Motor neuron (in vitro differentiated cells): ENCODE data around the gene NUB1. TPM values are rescaled to one million over a fixed set of nuclear protein-coding genes. Genes with fewer than 3 reads are reported as not detected.

Experiments used
- ATAC-seq, 8 experiments: fragments of 200-7000 bp; cut with Tn5 transposase; replicated peaks in 6 of 8; 2 replicates each; pipeline ENCODE4 v1.8.0; 2021; ENCODE audit warnings: mild to moderate bottlenecking in 8 of 8, moderate library complexity in 8 of 8
- H3K27ac ChIP-seq, 2 donors: fragments of 250-450 bp; sonication (Bioruptor Pico); 2 replicates each; pipeline ENCODE4 v1.9.0; 2021; ENCODE audit warnings: antibody characterized with exemption in 2 of 2, mild to moderate bottlenecking in 2 of 2, moderate library complexity in 1 of 2
- H3K4me1 ChIP-seq, 2 donors: fragments of 250-450 bp; sonication (Bioruptor Pico); replicated peaks in 1 of 2; 2 replicates each; pipeline ENCODE4 v1.6.1; 2021; ENCODE audit warnings: antibody characterized with exemption in 2 of 2, mild to moderate bottlenecking in 2 of 2, moderate library complexity in 1 of 2
- H3K4me3 ChIP-seq, 5 donors: fragments of 250-450 bp; sonication (Bioruptor Pico); 2 replicates each; pipeline ENCODE4 v1.9.0; 2021; ENCODE audit warnings: antibody characterized with exemption in 5 of 5, mild to moderate bottlenecking in 5 of 5, moderate library complexity in 4 of 5
- WGBS, 10 experiments: fragments of 450-650 bp; shearing (Covaris generic); methylation state at CpG; one replicate each; pipeline ENCODE4 v1.0.0; 2022; 5-methylcytosine and 5-hydroxymethylcytosine counted together
- in situ Hi-C, 9 experiments: fragments of 400-800 bp; cut with MboI; loops; one replicate each; pipeline ENCODE4 v1.15.0; 2021; ENCODE audit warnings: low sequenced_read_pairs in 9 of 9, low pct_unique_long_range_greater_than_20kb in 2 of 9; ENCODE audit not compliant: unreplicated experiment in 9 of 9
- total RNA-seq, 8 experiments: library from RNA; unstranded; fragments of 300-600 nt; gene quantifications; 2 replicates each; pipeline versions ENCODE4 v1.2.3 to v1.2.4, GENCODE V29; 2022

Gene NUB1
- total RNA-seq, 8 experiments from 2014 or later: 37.3 to 94.9 (median 53.2) TPM

DNA sequence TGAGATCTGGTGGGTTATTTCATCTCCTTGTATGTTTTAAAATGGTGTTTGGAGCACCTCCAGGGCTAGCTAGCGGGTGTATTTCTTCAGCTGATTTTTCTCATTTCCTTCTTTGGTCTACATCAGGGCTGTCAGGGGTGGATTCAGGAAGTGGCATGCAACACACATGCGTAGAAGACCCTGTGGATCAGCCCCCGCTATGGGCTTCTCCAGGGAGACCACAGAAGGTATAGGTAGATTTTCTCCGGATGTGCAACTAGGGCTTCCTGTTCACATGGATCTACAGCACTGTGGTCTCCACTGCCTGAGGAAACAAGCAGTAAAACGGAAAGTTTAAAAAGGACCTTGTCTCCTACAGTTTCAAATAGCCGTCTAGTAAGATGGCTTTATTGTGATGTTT, 10.4 kb downstream of the NUB1 start:
- in situ Hi-C loops: loop anchor here in 1 of 9 experiments (25.0 kb wide), 1 partner anchor 410 kb away; no protein-coding TSS in a partner anchor
- WGBS, 10 experiments: 72 to 97% (median 91%) methylated on average over 2 to 6 of the region's 6 CpGs; no CpG with 5 or more reads in 3 of the 10 experiments

DNA sequence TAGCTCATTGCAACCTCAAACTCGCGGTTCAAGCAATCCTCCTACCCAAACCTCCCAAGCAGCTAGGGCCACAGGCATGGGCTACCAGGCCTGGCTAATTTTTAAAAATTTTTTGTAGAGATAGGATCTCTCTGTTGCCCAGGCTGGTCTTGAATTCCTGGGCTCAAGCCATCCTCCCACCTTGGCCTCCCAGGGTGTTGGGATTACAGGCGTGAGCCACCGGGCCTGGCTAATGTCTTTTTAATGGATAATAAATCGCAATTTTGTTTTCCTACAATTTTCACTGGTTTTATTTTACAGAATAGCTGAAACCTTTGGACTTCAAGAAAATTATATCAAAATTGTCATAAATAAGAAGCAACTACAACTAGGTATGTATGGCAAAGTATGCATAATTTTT, 10.9 kb downstream of the NUB1 start:
- H3K4me3 ChIP-seq: no peak overlapping the region
- peaks cover 0 to 4% of the 10 kb centered on the region in 2 donors for H3K4me1 ChIP-seq
- no peak for ATAC-seq
- 63 to 100% (median 82%) methylated on average over 1 to 5 of the region's 5 CpGs; no CpG with 5 or more reads in 2 of the 10 experiments for WGBS, 10 experiments
- H3K27ac ChIP-seq: no peak overlapping the region
- in situ Hi-C loops: loop anchor here in 1 of 9 experiments (25.0 kb wide), 1 partner anchor 410 kb away; no protein-coding TSS in a partner anchor

More for the DNA sequence above, 10.4 kb downstream of the NUB1 start:
- ATAC-seq: no peak
- Histone ChIP-seq H3K4me3 (no peak overlapping the region), H3K27ac (no peak overlapping the region), H3K4me1 (peaks cover 0 to 4% of the 10 kb centered on the region in 2 donors)

DNA sequence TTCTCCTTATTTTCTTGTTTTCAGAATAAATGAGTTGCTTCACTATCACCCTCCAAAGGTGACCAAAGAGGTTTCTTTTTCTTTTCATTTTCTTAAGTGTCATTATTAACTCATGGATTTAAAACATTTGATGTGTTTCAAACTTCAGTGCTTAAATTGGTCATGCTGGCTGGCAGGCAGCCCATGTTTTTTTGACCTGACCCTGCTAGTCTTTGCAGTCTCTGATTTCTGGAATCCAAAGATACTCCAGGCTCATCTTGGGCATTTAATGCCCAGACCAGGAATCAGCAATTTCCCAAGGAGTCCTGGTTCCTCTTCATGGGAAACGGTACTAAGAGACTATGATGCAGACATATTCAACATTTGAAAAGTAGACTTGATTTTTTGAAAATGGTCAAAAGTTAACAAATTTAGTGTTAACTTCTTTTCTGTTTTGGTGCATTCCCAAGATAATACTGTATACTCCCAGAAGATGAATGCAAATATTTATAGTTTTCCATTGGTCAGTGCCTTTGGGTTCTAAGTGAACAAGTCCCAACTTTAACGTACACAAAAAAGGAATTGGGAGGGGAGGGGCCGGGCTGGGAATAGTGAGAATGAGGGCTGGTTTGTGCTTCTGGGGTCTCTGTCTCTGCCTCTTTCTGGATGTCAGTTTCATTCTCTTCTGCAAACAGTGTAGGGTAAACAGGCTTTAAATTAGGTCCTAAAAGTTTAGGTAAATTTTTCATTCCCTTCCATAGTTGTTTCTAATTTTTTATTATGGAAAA, 19.8 kb downstream of the NUB1 start:
- Histone ChIP-seq H3K4me3 (no peak overlapping the region), H3K27ac (no peak overlapping the region), H3K4me1 (no peaks in the 10 kb centered on the region)
- WGBS, 10 experiments: 75 to 100% (median 90%) methylated on average over 1 to 3 of the region's 3 CpGs; no CpG with 5 or more reads in 1 of the 10 experiments
- in situ Hi-C loops: loop anchor here in 1 of 9 experiments (25.0 kb wide), 1 partner anchor 401 kb away; no protein-coding TSS in a partner anchor
- no peak for ATAC-seq

GRCh38 chr7:151363182-151363581, 21.6 kb downstream of the NUB1 start:
- Histone ChIP-seq H3K4me3 (no peak overlapping the region), H3K27ac (no peak overlapping the region), H3K4me1 (peaks cover under 1% of the 10 kb centered on the region in 2 donors)
- no peak for ATAC-seq
- WGBS, 10 experiments: 80 to 100% (median 97%) methylated on average over 1 of the region's 1 CpG; no CpG with 5 or more reads in 2 of the 10 experiments
- in situ Hi-C loops: loop anchor here in 1 of 9 experiments (25.0 kb wide), 1 partner anchor 399 kb away; no protein-coding TSS in a partner anchor

DNA sequence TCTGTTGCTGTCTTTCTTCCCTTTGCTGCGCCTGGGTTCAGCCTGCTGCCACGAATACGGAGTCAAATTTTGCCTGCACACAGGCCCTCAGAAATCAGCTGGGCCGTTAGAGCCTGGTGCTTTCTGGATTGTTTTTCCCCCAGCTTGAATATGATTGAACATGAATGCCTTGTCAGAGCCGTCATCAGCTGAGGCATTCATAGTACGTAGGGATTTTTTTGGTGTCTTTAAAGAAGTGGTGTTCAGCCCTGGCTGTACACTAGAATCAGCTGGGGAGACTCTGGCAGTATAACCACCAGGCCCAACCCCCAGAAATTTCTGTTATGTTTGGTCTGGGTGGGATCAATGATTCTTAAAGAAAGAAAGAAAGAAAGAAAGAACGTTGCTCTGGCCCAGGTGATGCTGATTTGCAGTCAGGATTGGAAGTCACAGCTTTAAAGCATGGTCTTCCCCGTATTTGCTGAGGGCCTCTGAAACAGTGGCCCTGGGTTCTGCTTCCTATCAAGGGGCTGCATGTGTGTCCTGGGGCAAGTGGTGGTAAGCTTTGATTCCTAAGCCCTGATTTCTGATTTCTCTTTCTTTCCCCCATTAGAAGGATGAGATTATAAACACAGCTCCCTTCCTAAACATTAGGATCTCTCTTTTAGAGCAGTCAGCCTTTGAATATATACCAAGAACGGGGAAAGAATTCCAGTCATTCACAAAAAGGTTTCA, 24.7 kb downstream of the NUB1 start:
- in situ Hi-C loops: loop anchor here in 1 of 9 experiments (25.0 kb wide), 1 partner anchor 396 kb away; no protein-coding TSS in a partner anchor
- no peak for ATAC-seq
- H3K4me1 ChIP-seq: peaks cover 2 to 3% of the 10 kb centered on the region in 2 donors
- H3K27ac ChIP-seq: no peak overlapping the region
- 52 to 100% (median 81%) methylated on average over 1 to 6 of the region's 9 CpGs for WGBS, 10 experiments
- no peak overlapping the region for H3K4me3 ChIP-seq

- ATAC-seq: peak in 2 of 8 experiments; percentile 52 to 74
- no peak overlapping the region for H3K4me3 ChIP-seq
- peaks cover 2 to 3% of the 10 kb centered on the region in 2 donors for H3K4me1 ChIP-seq
- in situ Hi-C loops: loop anchor here in 1 of 9 experiments (25.0 kb wide), 1 partner anchor 395 kb away; no protein-coding TSS in a partner anchor
- WGBS, 10 experiments: 3 to 100% (median 78%) methylated on average over 1 to 5 of the region's 5 CpGs; no CpG with 5 or more reads in 1 of the 10 experiments
- no peak overlapping the region for H3K27ac ChIP-seq
These were observed 25.2 kb downstream of the NUB1 start for GRCh38 chr7:151366880-151367222.

GRCh38 chr7:151367284-151367683, 25.7 kb downstream of the NUB1 start:
- peak in 3 of 8 experiments; percentile 42 to 58 (median 58) for ATAC-seq
- no peak overlapping the region for H3K4me3 ChIP-seq
- 22 to 100% (median 68%) methylated on average over 1 to 4 of the region's 4 CpGs; no CpG with 5 or more reads in 2 of the 10 experiments for WGBS, 10 experiments
- in situ Hi-C loops: loop anchor here in 1 of 9 experiments (25.0 kb wide), 1 partner anchor 395 kb away; no protein-coding TSS in a partner anchor
- H3K4me1 ChIP-seq: peaks cover 2 to 3% of the 10 kb centered on the region in 2 donors
- no peak overlapping the region for H3K27ac ChIP-seq

DNA sequence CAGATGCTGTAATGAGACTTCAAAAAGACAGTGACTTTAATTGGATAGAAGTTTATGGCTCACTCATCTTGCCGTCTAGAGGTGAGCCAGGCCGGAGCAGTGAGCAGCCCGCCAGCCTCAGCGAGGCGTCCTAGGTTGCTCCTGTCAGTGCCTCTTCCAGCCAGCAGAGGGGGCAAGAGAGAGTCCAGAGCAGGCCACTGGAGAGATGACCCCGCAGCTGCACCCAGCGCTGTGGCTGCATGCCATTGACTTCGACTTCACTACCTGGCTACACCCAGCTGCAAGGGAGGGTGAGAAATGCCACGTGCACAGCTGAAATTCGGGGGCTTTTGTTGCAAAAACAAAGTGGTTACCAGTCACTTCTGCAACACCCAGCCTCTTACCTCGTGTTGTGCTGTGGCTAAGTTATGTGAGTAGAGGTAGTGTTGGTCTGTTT, 26.5 kb downstream of the NUB1 start:
- in situ Hi-C loops: loop anchor here in 1 of 9 experiments (25.0 kb wide), 1 partner anchor 394 kb away; no protein-coding TSS in a partner anchor
- peaks cover 2 to 10% of the 10 kb centered on the region in 2 donors for H3K4me1 ChIP-seq
- peak; percentile 86 to 100 (median 98) for ATAC-seq
- H3K4me3 ChIP-seq: no peak overlapping the region
- no peak overlapping the region for H3K27ac ChIP-seq
- 0 to 40% (median 10%) methylated on average over 1 to 7 of the region's 11 CpGs; no CpG with 5 or more reads in 3 of the 10 experiments for WGBS, 10 experiments

DNA sequence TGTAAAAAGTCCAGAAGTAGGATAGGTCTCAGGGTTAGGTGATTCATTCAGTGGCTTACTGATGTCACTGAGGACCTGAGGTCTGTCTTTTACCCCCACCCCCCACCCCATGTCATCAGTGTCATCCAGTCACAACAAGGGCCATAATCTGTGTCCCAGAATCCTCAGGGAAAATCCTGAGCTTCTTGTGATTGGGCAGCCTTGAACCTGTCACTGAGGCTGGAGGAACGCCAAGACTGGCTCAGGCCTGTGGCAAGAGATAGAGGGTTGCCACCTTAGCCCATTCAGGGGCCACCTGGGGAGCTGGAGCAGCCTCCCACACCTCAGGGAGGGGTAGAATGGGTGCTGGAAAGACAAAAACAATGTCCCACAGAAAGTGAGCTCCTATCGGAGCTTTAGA, 29.7 kb downstream of the NUB1 start:
- ATAC-seq: no peak
- H3K27ac ChIP-seq: no peak overlapping the region
- peaks cover 2 to 10% of the 10 kb centered on the region in 2 donors for H3K4me1 ChIP-seq
- no peak overlapping the region for H3K4me3 ChIP-seq
- in situ Hi-C loops: loop anchor here in 2 of 9 experiments (10.0 to 25.0 kb wide), 2 partner anchors 74 to 391 kb away; partner anchors contain the start of gene CRYGN (in 1 of the 2)
- WGBS, 10 experiments: 60 to 100% (median 100%) methylated on average over 1 to 2 of the region's 2 CpGs; no CpG with 5 or more reads in 4 of the 10 experiments

DNA sequence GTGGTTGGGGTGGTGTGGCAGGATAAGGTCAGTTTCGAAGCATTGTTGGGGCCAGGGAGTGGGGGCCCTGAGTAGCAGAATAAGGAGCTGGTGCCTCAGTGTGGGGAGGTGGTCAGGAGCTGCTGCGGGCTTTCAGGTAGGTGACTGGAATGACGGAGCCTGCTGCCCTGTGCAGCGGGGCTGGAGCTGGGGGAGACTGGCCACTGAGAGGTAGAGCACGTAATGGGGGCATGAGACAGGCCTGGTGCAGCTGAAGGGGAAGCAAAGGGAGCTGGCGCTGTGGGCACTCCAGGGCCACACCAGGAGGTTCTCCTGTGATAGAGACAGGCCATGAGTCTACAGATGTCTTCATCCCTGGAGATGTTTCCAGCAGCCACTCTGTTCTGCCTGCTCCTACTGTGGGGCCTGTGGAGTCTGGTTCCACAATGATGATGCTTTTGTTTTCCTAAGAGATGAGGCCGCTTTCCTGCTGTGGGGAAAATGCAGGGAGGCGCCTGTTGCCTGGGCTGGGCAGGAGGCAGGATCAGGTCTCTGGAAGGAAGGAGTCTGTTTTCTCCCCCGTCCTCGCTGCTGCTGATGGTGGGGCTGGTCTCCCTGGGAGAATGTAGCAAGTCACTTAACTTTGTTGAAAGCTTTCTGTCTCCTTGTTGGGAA, 31.1 kb downstream of the NUB1 start:
- Histone ChIP-seq H3K4me1 (peaks cover 2 to 10% of the 10 kb centered on the region in 2 donors), H3K4me3 (no peak overlapping the region), H3K27ac (peak overlapping the region in 1 of 2 donors; percentile 4)
- 83 to 100% (median 95%) methylated on average over 1 to 5 of the region's 10 CpGs; no CpG with 5 or more reads in 2 of the 10 experiments for WGBS, 10 experiments
- peak in 2 of 8 experiments; percentile 4 to 63 for ATAC-seq
- in situ Hi-C loops: loop anchor here in 2 of 9 experiments (10.0 to 25.0 kb wide), 2 partner anchors 72 to 390 kb away; partner anchors contain the start of gene CRYGN (in 1 of the 2)

- in situ Hi-C loops: loop anchor here in 2 of 9 experiments (10.0 to 25.0 kb wide), 2 partner anchors 71 to 389 kb away; partner anchors contain the start of gene CRYGN (in 1 of the 2)
- 50 to 84% (median 78%) methylated on average over 1 to 9 of the region's 13 CpGs; no CpG with 5 or more reads in 5 of the 10 experiments for WGBS, 10 experiments
- no peak overlapping the region for H3K27ac ChIP-seq
- H3K4me3 ChIP-seq: no peak overlapping the region
- H3K4me1 ChIP-seq: peaks cover 0 to 7% of the 10 kb centered on the region in 2 donors
- ATAC-seq: no peak
These were observed 32.0 kb downstream of the NUB1 start for GRCh38 chr7:151373599-151373998.

GRCh38 chr7:151374139-151374538, 32.5 kb downstream of the NUB1 start:
- H3K4me1 ChIP-seq: peaks cover 0 to 7% of the 10 kb centered on the region in 2 donors
- no peak overlapping the region for H3K4me3 ChIP-seq
- in situ Hi-C loops: loop anchor here in 2 of 9 experiments (10.0 to 25.0 kb wide), 2 partner anchors 71 to 388 kb away; partner anchors contain the start of gene CRYGN (in 1 of the 2)
- 87 to 100% (median 93%) methylated on average over 2 to 7 of the region's 15 CpGs; no CpG with 5 or more reads in 5 of the 10 experiments for WGBS, 10 experiments
- ATAC-seq: peak in 1 of 8 experiments; percentile 12
- no peak overlapping the region for H3K27ac ChIP-seq
